SK-N-SH (cell line): ENCODE data around the gene IQCN. TPM values are rescaled to one million over a fixed set of nuclear protein-coding genes. Genes with fewer than 3 reads are reported as not detected.

Experiments used
- CTCF ChIA-PET: fragments of 300-600, 350-600 bp; formaldehyde crosslinking; extraction: SDS; loops from one replicate; lab custom pipeline; 2021; lab: Yijun Ruan, JAX
- POLR2A ChIA-PET: fragments of 350-600 bp; sonication (Branson Sonifier 250); formaldehyde crosslinking; extraction: SDS; loops from one replicate; lab custom pipeline; 2020; ENCODE audit warnings: antibody characterized with exemption, inconsistent platforms; lab: Yijun Ruan, JAX
- DNase-seq: peaks from one replicate; pipeline ENCODE4 v3.0.0; 2012
- H2AFZ ChIP-seq: fragments of 200-600 bp; sonication (generic); 2 replicates; pipeline ENCODE4 v1.8.1; 2016; ENCODE audit warnings: antibody characterized with exemption, mild to moderate bottlenecking, low read depth
- H3F3A ChIP-seq: fragments of 200-600 bp; sonication (generic); replicated peaks from 2 replicates; pipeline ENCODE3; 2016; ENCODE audit warnings: antibody characterized with exemption, mild to moderate bottlenecking; ENCODE audit not compliant: insufficient read depth
- H3K27ac ChIP-seq, 2 experiments: fragments of 200-500 bp in 1 of 2; fragments of 200-600 bp in 1 of 2; sonication (Bioruptor generic) in 1 of 2; sonication (generic), shearing (Covaris generic) in 1 of 2; 2 replicates each; pipeline versions ENCODE4 v1.5.1 to v1.6.1; 2014 to 2016; ENCODE audit warnings: low read depth in 2 of 2, inconsistent platforms in 1 of 2, low read length in 1 of 2, mild to moderate bottlenecking in 1 of 2, mixed read lengths in 1 of 2
- H3K27me3 ChIP-seq: fragments of 200-600 bp; sonication (generic), shearing (Covaris generic); 2 replicates; pipeline ENCODE4 v1.6.1; 2016; ENCODE audit warnings: mixed run types; ENCODE audit not compliant: insufficient read depth
- H3K36me3 ChIP-seq, 2 experiments: fragments of 200-500 bp in 1 of 2; fragments of 200-600 bp in 1 of 2; sonication (Bioruptor generic) in 1 of 2; sonication (generic) in 1 of 2; replicated peaks in 1 of 2; 2 replicates each; pipeline versions ENCODE3 to v1.5.1; 2014 to 2016; ENCODE audit warnings: low read length in 1 of 2, mild to moderate bottlenecking in 1 of 2; ENCODE audit not compliant: insufficient read depth in 2 of 2, control insufficient read depth in 1 of 2
- H3K4me1 ChIP-seq, 2 experiments: fragments of 200-500 bp in 1 of 2; fragments of 200-600 bp in 1 of 2; sonication (Bioruptor generic) in 1 of 2; sonication (generic), shearing (Covaris generic) in 1 of 2; 2 replicates each; pipeline versions ENCODE4 v1.5.1 to v1.6.1; 2014 to 2016; ENCODE audit warnings: low read depth in 1 of 2, low read length in 1 of 2, mixed run types in 1 of 2; ENCODE audit not compliant: insufficient read depth in 2 of 2, control insufficient read depth in 1 of 2
- H3K4me2 ChIP-seq: fragments of 200-600 bp; sonication (generic), shearing (Covaris generic); 2 replicates; pipeline ENCODE4 v1.6.1; 2017; ENCODE audit warnings: mixed run types
- H3K4me3 ChIP-seq, 2 experiments: fragments of 200-500 bp in 1 of 2; fragments of 200-600 bp in 1 of 2; sonication (Bioruptor generic) in 1 of 2; sonication (generic), shearing (Covaris generic) in 1 of 2; 2 replicates each; pipeline versions ENCODE4 v1.5.1 to v1.8.1; 2014 to 2016; ENCODE audit warnings: low read depth in 2 of 2, inconsistent platforms in 1 of 2, low read length in 1 of 2, mild to moderate bottlenecking in 1 of 2, mixed read lengths in 1 of 2, moderate library complexity in 1 of 2
- H3K79me2 ChIP-seq: fragments of 200-600 bp; sonication (generic); 2 replicates; pipeline ENCODE4 v1.8.1; 2017; ENCODE audit warnings: mild to moderate bottlenecking; ENCODE audit not compliant: insufficient read depth
- H3K9ac ChIP-seq: fragments of 200-600 bp; sonication (generic); 2 replicates; pipeline ENCODE4 v1.6.1; 2017; ENCODE audit warnings: mixed run types
- H3K9me2 ChIP-seq: fragments of 200-600 bp; sonication (generic); 2 replicates; pipeline ENCODE4 v1.6.1; 2017; ENCODE audit warnings: mixed run types
- H3K9me3 ChIP-seq: fragments of 200-600 bp; sonication (generic); 2 replicates; pipeline ENCODE4 v1.6.1; 2017; ENCODE audit warnings: mixed run types, mild to moderate bottlenecking, moderate library complexity
- H4K20me1 ChIP-seq: fragments of 200-600 bp; sonication (generic); 2 replicates; pipeline ENCODE4 v1.6.1; 2017; ENCODE audit warnings: mild to moderate bottlenecking, mixed run types; ENCODE audit not compliant: insufficient read depth
- CHD2 ChIP-seq: fragments of 150-350 bp; IDR thresholded peaks from 2 replicates; pipeline ENCODE4 v1.6.1; 2018; ENCODE audit warnings: low read length; ENCODE audit not compliant: partially characterized antibody
- CTCF ChIP-seq: fragments of 200-600 bp; sonication (generic); IDR thresholded peaks from 2 replicates; pipeline ENCODE4 v1.6.1; 2017; ENCODE audit warnings: antibody characterized with exemption, mild to moderate bottlenecking, moderate library complexity
- ELF1 ChIP-seq: IDR thresholded peaks from 2 replicates; pipeline ENCODE4 v1.4.0; 2012
- EP300 ChIP-seq, 2 experiments: IDR thresholded peaks; 2 replicates each; pipeline versions ENCODE4 v1.4.0 to v1.6.1; 2012; ENCODE audit warnings: borderline replicate concordance in 1 of 2, low read depth in 1 of 2, low read length in 1 of 2
- EZH2phosphoT487 ChIP-seq: fragments of 200-600 bp; sonication (generic); IDR thresholded peaks from 2 replicates; pipeline ENCODE4 v1.6.1; 2017; ENCODE audit warnings: low read depth, mixed run types, mild to moderate bottlenecking, antibody characterized with exemption, moderate library complexity, borderline replicate concordance
- MEF2A ChIP-seq: IDR thresholded peaks from 2 replicates; pipeline ENCODE4 v1.4.0; 2012; ENCODE audit warnings: low read depth, borderline replicate concordance
- MXI1 ChIP-seq: IDR thresholded peaks from 2 replicates; pipeline ENCODE4 v1.6.1; 2012; ENCODE audit warnings: mild to moderate bottlenecking, low read depth, low read length, improper control_type of control experiment
- NFIC ChIP-seq: IDR thresholded peaks from 2 replicates; pipeline ENCODE4 v1.4.0; 2012; ENCODE audit warnings: borderline replicate concordance
- NRF1 ChIP-seq: IDR thresholded peaks from 2 replicates; pipeline ENCODE4 v1.6.1; 2012; ENCODE audit warnings: low read depth, mild to moderate bottlenecking, low read length
- PBX3 ChIP-seq: IDR thresholded peaks from 2 replicates; pipeline ENCODE4; 2012
- POLR2AphosphoS5 ChIP-seq: IDR thresholded peaks from 2 replicates; pipeline ENCODE4 v1.6.1; 2012; ENCODE audit warnings: low read depth, low read length
- REST ChIP-seq: IDR thresholded peaks from 2 replicates; pipeline ENCODE4 v1.6.1; 2012; ENCODE audit warnings: mild to moderate bottlenecking, low read depth, low read length, moderate library complexity
- SIN3A ChIP-seq: IDR thresholded peaks from 2 replicates; pipeline ENCODE4 v1.6.1; 2012; ENCODE audit warnings: low read depth, mild to moderate bottlenecking, low read length, moderate library complexity, borderline replicate concordance
- USF1 ChIP-seq: IDR thresholded peaks from 2 replicates; pipeline ENCODE4 v1.4.0; 2012; ENCODE audit warnings: low read depth, borderline replicate concordance
- USF2 ChIP-seq: fragments of 150-350 bp; IDR thresholded peaks from 2 replicates; pipeline ENCODE4 v1.6.1; 2017; ENCODE audit warnings: antibody characterized with exemption, low read length, low read depth, borderline replicate concordance
- YY1 ChIP-seq: IDR thresholded peaks from 2 replicates; pipeline ENCODE4 v1.4.0; 2012; ENCODE audit warnings: low read depth, mild to moderate bottlenecking
- WGBS: methylation state at CpG from one replicate; pipeline ENCODE4 v1.1.6; 2017; ENCODE audit warnings: low lambda C conversion rate; 5-methylcytosine and 5-hydroxymethylcytosine counted together
- polyA plus RNA-seq, 3 experiments: library from polyadenylated mRNA; depleted of rRNA; stranded (reverse); fragments of >200 nt; gene quantifications; 2 replicates each; pipeline ENCODE4 v1.2.3, GENCODE V29; 2012

The IQCN gene
- polyA plus RNA-seq, 1 of the 3 experiments (the other 2 are of a cell fraction): 2.5 TPM

- Histone ChIP-seq H4K20me1 (no peaks in the 10 kb centered on the region), H3K9me2 (no peaks in the 10 kb centered on the region), H3K4me3 (no peak overlapping the region), H3F3A (no peaks in the 10 kb centered on the region), H2AFZ (no peak overlapping the region), H3K36me3 (no peaks in the 10 kb centered on the region), H3K27me3 (no peaks in the 10 kb centered on the region), H3K4me1 (peaks cover 0 to 23% of the 10 kb centered on the region in 2 experiments; a peak in 1 of 4 replicates), H3K4me2 (no peak overlapping the region), H3K9ac (no peak overlapping the region), H3K79me2 (no peaks in the 10 kb centered on the region), H3K27ac (no peak overlapping the region), H3K9me3 (no peaks in the 10 kb centered on the region)
- TF ChIP-seq REST: no peak
- no peak for TF ChIP-seq ELF1
- TF ChIP-seq CTCF: no peak
- no peak for TF ChIP-seq EP300 (IDR thresholded peaks at IDR 0.05; ENCODE audit: borderline replicate concordance in 1 of 2, low read depth in 1 of 2, low read length in 1 of 2)
- no peak for TF ChIP-seq NRF1
- TF ChIP-seq USF2: no peak
- no peak for TF ChIP-seq USF1
- no peak for TF ChIP-seq NFIC
- no peak for TF ChIP-seq CHD2
- no peak for TF ChIP-seq YY1
- TF ChIP-seq POLR2AphosphoS5: no peak
- TF ChIP-seq MEF2A: no peak
- no peak for TF ChIP-seq MXI1
- no peak for TF ChIP-seq EZH2phosphoT487
- no peak for TF ChIP-seq PBX3
- no peak for TF ChIP-seq SIN3A
- POLR2A ChIA-PET: no interaction called here
- WGBS: 56% methylated on average over 4 of the region's 4 CpGs
- CTCF ChIA-PET: interaction anchor here (0.6 to 4.6 kb wide), 6 partner anchors 8 to 292 kb away, joined by 3 to 82 read pairs (median 47); partner anchors contain the start of gene MPV17L2
- DNase-seq: no peak
Measured at GRCh38 chr19:18229915-18230314, 44.3 kb downstream of the IQCN start.
